ENCODE data around the gene FAIM2. TPM values are rescaled to one million over a fixed set of nuclear protein-coding genes. Genes with fewer than 3 reads are reported as not detected.

Gene FAIM2
- polyA plus RNA-seq, 1 donor from 2014 or later, result 5.3 TPM

DNA sequence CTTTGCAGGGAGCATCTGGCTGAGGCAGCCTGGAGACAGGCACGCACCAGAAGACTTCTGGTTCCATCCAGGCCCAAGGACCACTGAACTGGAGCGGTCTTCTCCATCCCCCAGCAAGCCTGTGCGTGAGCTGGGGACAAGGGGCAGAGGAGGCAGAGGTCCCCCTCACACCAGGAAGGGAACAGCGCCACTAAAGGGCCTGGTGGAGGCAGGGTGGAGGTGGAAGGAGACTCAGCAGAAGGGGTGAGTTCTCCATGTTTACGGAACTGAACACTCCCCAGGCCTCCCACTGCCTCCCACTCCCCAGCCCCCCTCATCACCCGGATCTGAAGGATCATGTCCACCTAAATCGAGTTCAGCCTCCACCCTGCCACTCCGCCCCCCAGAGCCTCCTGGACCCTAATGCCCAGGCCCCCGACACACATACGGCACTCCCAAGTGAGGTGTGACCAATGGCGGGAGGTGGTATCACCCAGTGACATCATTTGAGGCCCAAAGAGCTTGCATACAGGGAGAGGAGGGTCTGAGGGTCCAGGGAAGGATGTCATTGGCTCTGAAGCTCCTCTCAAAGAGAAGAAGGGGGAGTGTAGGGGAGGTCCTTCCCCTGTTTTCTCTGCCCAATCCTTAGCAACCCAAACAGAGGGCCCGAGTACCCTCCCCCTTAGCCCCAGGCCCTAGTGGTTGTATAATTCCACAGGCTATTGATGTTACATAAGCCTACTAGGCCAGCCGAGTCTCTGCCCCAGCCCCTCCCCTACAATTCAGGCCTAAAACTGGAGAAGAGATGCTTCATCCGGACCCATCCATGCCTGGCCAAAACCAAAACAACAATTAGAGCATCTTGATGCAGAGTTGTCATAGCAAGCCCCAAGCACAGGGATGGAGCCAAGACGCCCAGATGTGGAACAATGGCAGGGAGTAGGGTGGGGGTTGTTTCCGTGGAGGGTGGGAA, 1.0 kb downstream of the FAIM2 start:
- no peak for TF ChIP-seq EP300 (conservative IDR thresholded peaks at IDR 0.05; ENCODE audit: poor library complexity, severe bottlenecking)
- TF ChIP-seq, protein P1, sequence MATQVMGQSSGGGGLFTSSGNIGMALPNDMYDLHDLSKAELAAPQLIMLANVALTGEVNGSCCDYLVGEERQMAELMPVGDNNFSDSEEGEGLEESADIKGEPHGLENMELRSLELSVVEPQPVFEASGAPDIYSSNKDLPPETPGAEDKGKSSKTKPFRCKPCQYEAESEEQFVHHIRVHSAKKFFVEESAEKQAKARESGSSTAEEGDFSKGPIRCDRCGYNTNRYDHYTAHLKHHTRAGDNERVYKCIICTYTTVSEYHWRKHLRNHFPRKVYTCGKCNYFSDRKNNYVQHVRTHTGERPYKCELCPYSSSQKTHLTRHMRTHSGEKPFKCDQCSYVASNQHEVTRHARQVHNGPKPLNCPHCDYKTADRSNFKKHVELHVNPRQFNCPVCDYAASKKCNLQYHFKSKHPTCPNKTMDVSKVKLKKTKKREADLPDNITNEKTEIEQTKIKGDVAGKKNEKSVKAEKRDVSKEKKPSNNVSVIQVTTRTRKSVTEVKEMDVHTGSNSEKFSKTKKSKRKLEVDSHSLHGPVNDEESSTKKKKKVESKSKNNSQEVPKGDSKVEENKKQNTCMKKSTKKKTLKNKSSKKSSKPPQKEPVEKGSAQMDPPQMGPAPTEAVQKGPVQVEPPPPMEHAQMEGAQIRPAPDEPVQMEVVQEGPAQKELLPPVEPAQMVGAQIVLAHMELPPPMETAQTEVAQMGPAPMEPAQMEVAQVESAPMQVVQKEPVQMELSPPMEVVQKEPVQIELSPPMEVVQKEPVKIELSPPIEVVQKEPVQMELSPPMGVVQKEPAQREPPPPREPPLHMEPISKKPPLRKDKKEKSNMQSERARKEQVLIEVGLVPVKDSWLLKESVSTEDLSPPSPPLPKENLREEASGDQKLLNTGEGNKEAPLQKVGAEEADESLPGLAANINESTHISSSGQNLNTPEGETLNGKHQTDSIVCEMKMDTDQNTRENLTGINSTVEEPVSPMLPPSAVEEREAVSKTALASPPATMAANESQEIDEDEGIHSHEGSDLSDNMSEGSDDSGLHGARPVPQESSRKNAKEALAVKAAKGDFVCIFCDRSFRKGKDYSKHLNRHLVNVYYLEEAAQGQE (IDR thresholded peaks at IDR 0.05; ENCODE audit: borderline replicate concordance), result no peak
- TF ChIP-seq POLR2AphosphoS5 (IDR thresholded peaks at IDR 0.05), result no peak
- no peak for TF ChIP-seq MXI1 (conservative IDR thresholded peaks at IDR 0.05; ENCODE audit: poor library complexity, severe bottlenecking)
- TF ChIP-seq SMC3 (conservative IDR thresholded peaks at IDR 0.05; ENCODE audit: poor library complexity), result no peak
- no peak for TF ChIP-seq TAF1 (IDR thresholded peaks at IDR 0.05; ENCODE audit: low read depth)
- TF ChIP-seq CTCF (IDR thresholded peaks at IDR 0.05; ENCODE audit: poor library complexity, severe bottlenecking), result no peak
- no peak for TF ChIP-seq RAD21 (conservative IDR thresholded peaks at IDR 0.05)
- no peak for TF ChIP-seq EZH2 (IDR thresholded peaks at IDR 0.05; ENCODE audit: borderline replicate concordance, insufficient read depth, low read length, poor library complexity, severe bottlenecking)
- Histone ChIP-seq H3K36me3 (ENCODE audit: insufficient read depth, low read length) (no peaks in the 10 kb centered on the region), H3K79me2 (replicated peaks; ENCODE audit: insufficient read depth, low read length) (no peaks in the 10 kb centered on the region), H3K27ac (ENCODE audit: low read length) (no peak overlapping the region), H3F3A (ENCODE audit: insufficient read depth, low read length, poor library complexity, severe bottlenecking) (no peaks in the 10 kb centered on the region), H3K9me3 (ENCODE audit: low read length) (no peaks in the 10 kb centered on the region), H3K4me2 (ENCODE audit: low read length) (peak overlapping the region; percentile 44), H4K20me1 (ENCODE audit: insufficient read depth) (no peaks in the 10 kb centered on the region), H3K9ac (ENCODE audit: low read length) (peak overlapping the region; percentile 62), H3K4me3 (ENCODE audit: low read length) (peak overlapping the region; percentile 62), H3K27me3 (ENCODE audit: insufficient read depth, low read depth, low read length) (no peaks in the 10 kb centered on the region), H2AFZ (ENCODE audit: low read depth, low read length) (no peak overlapping the region), H3K9me2 (ENCODE audit: insufficient read depth, low read length) (no peaks in the 10 kb centered on the region)

DNA sequence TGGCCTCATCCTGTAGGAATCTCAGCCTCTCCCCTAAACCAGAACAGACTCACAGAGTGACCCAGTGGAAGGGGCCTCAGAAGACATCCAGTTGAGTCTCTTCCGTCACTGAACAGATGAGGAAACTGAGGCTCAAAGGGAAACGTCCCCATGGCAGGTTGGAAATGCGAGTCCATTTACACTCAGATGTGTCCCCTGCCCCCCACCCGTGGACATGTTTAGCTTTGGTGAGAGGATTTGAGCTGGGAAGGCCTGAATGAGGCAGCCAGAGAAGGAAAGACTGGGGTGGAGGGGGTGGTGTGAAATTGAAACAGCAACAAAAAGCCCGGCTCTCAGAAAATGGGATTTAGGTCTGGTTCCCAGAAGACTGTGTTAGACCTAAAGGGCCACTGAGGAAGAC, 1.7 kb downstream of the FAIM2 start:
- no peaks in the 10 kb centered on the region for H3K36me3 ChIP-seq (ENCODE audit: insufficient read depth, low read length)
- H3K27ac ChIP-seq (ENCODE audit: low read length), result no peak overlapping the region
- H3K9me2 ChIP-seq (ENCODE audit: insufficient read depth, low read length), result no peaks in the 10 kb centered on the region
- H3K9ac ChIP-seq (ENCODE audit: low read length), result no peak overlapping the region
- no peaks in the 10 kb centered on the region for H4K20me1 ChIP-seq (ENCODE audit: insufficient read depth)
- H3K9me3 ChIP-seq (ENCODE audit: low read length), result no peaks in the 10 kb centered on the region
- no peak overlapping the region for H3K4me2 ChIP-seq (ENCODE audit: low read length)
- H3K4me3 ChIP-seq (ENCODE audit: low read length), result no peak overlapping the region
- no peak for TF ChIP-seq EP300 (conservative IDR thresholded peaks at IDR 0.05; ENCODE audit: poor library complexity, severe bottlenecking)
- TF ChIP-seq POLR2AphosphoS5 (IDR thresholded peaks at IDR 0.05), result no peak
- TF ChIP-seq TAF1 (IDR thresholded peaks at IDR 0.05; ENCODE audit: low read depth), result no peak
- no peak for TF ChIP-seq CTCF (IDR thresholded peaks at IDR 0.05; ENCODE audit: poor library complexity, severe bottlenecking)
- TF ChIP-seq, protein P1 (IDR thresholded peaks at IDR 0.05; ENCODE audit: borderline replicate concordance), result no peak
- TF ChIP-seq MXI1 (conservative IDR thresholded peaks at IDR 0.05; ENCODE audit: poor library complexity, severe bottlenecking), result no peak
- no peaks in the 10 kb centered on the region for H3F3A ChIP-seq (ENCODE audit: insufficient read depth, low read length, poor library complexity, severe bottlenecking)
- H3K79me2 ChIP-seq (replicated peaks; ENCODE audit: insufficient read depth, low read length), result no peaks in the 10 kb centered on the region
- H3K27me3 ChIP-seq (ENCODE audit: insufficient read depth, low read depth, low read length), result no peaks in the 10 kb centered on the region
- no peak overlapping the region for H2AFZ ChIP-seq (ENCODE audit: low read depth, low read length)

All from neural cell (in vitro differentiated cells).